NCI-H748 (cell line): ENCODE measurements around the gene DCAF12L1.

Source experiments
- DNase-seq: peaks from one replicate; lab custom pipeline; 2025; ENCODE audit not compliant: unreplicated experiment; lab: John Stamatoyannopoulos, UW

The DCAF12L1 gene

DNA sequence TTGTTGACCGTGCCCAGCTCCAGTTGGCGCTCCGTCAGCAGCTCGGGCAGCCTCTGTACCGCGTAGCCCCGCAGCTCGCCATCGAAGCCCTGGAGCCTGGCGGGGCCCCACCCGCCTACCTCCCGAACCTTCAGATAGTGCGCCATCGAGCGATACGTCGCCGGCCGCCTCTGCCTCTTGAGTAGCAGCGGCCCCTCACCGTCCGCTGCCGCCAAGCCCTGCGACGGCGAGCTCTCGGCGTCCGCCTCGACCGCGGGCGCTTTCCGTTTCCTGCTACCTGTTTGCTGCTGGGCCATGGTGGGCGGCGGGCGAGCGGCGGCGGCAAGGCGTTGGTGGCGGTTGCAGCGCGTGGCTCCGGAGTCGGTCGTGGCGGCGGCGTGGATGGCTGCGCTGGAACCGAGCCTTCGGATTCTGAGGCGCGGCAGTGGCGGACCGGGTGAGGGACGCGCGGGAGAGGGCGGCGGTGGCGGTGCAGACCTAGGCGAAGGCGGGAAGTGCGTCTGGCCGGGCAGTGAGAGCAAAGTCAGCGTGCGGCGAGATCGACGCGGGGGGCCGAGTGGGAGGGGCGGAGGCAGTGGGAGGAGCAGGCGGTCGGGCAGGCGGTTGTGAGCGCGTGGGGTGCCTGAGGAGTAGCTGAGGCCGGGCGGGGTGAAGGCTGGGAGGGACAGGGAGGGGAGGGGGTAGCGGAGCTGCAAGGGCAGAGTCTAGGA is at the start of gene DCAF12L1:
Gene DCAF12L1 (minus strand): TSS at position 502 of the 710 bp plus-strand sequence. CDS start 206 bp downstream, at position 296.
- no peak for DNase-seq

GRCh38 chrX:126580877-126581276 is 28.3 kb upstream of the DCAF12L1 start:
- no peak for DNase-seq

GRCh38 chrX:126575911-126576310 is 23.3 kb upstream of the DCAF12L1 start:
- DNase-seq: no peak

DNA sequence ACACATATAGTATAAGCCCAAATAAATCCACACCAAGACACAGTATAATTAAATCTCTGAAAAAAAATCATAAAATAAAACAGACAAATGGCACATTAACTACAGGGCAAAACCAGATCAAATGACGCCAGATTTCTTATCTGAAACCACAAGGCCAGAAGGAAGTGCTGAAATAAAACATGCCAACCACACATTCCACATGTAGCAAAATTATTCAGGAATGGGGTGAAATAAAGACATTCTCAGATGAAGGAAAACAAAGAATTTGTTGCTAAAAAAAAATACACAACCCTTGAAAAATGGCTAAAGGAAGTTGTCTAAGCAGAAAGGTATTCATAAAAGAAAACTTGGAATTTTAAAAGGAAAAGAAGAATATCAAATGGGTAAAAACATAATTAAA is 4.5 kb upstream of the DCAF12L1 start:
- DNase-seq: no peak

GRCh38 chrX:126551725-126552312 is 795 bp downstream of the DCAF12L1 start:
- no peak for DNase-seq

- no peak for DNase-seq
Observed at GRCh38 chrX:126551306-126551705, 1.3 kb downstream of the DCAF12L1 start.

DNA sequence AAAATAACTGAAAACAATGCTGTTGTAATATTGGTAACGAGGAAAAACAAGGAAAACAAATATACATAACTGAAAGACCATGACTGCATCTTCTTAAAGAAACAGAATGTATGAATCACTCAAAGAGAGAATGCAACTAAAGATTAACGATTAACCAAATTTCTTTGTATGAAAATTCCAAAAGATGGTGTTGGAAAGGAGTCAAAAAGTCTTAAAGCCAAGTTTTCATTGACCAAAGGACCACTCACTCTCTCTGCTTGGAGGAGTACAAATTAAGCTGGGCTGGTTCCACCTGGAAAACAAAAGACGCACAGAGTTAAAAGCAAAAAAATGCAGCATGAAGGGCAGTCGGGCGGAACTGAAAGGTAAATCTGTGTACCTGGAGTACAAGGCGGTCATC is 1.8 kb downstream of the DCAF12L1 start:
- DNase-seq: no peak

DNA sequence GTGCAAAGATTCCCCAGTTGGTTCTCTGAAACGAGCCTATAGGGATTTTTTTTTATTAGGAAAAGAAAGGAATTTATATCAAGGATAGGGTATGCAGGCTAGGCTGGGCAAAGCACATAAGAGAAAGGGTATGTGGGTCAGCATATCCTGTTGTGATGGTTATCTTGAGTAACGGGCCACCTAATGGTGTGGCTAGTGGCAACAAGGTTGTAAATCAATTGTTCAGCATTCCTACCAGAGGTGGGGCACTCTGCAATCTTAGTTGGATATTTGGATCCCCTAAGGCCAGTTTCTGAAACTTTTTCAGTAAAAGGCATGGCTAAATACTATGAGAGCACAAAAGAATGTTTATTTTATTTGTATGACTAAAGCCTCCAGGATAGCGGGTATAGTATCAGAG is 42.7 kb downstream of the DCAF12L1 start:
- DNase-seq: no peak
